HG03039 (cell line): ENCODE data around the gene APBA3.

ENCODE experiments used
- ATAC-seq: cut with Tn5 transposase; IDR thresholded peaks from one replicate; pipeline ENCODE4 v1.9.1; 2021; ENCODE audit warnings: mild to moderate bottlenecking, moderate library complexity; ENCODE audit not compliant: unreplicated experiment

Gene APBA3

DNA sequence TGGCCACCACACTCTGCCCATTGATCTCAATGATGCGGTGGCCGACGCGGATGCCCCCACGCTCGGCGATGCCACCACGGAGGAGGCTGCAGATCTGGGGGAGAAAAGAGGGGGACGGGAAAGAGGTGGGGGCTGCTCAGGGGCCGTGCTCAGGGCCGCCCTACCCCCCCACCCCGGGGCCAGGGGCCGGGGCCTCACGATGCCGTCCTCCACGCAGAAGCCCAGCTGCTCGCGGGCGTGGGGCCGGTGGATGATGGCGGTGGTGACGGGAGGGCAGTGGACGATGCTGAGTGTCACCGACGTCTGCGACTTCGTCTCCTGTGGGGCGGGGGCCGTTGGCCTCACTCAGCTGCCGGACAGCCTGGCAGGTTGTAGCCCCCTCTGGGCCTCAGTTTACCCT lies 10.3 kb downstream of the APBA3 start:
- ATAC-seq: no peak

DNA sequence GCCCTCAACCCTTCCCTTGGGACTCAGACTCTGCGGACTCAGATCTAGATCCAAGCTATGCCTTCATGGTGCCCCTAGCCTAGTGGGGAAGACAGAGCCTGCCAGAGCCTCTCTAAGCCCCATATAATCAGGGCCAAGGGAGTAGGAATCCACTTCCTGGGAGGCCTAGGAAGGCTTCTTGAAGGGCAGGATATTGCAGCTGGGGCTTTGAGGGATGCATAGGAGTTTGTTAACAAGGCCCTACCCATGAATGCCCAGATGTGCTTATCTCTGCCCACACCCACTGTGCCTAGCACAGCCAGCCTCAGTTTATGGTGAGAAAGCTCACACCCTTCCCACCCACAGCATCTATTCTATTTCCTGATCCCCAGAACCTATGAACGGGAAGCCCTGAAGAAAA lies 11.3 kb downstream of the APBA3 start:
- no peak for ATAC-seq

GRCh38 chr19:3748965-3749364 lies 12.5 kb downstream of the APBA3 start:
- no peak for ATAC-seq

DNA sequence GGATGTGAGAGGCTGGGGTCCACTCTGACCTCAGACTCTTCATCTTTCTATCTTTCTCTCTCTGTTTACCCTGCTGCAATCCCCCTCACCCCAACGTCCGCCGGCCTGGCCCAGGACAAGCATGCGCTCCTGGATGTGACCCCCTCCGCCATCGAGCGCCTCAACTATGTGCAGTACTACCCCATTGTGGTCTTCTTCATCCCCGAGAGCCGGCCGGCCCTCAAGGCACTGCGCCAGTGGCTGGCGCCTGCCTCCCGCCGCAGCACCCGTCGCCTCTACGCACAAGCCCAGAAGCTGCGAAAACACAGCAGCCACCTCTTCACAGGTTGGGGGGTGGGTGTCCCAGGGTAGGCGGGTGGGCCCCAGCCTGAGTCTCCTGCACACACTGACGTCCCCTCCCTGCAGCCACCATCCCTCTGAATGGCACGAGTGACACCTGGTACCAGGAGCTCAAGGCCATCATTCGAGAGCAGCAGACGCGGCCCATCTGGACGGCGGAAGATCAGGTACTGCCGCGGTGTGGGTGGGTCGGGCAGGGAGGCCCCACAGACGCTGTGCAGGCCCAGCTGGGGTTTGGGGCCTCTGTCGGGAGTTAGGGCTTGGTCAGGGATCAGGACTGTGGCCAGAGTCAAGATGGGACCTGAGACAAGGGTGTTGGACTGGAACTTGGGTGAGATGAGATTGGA lies 15.0 kb downstream of the APBA3 start:
- ATAC-seq: no peak

GRCh38 chr19:3745363-3746045 lies 16.0 kb downstream of the APBA3 start:
- ATAC-seq: no peak

DNA sequence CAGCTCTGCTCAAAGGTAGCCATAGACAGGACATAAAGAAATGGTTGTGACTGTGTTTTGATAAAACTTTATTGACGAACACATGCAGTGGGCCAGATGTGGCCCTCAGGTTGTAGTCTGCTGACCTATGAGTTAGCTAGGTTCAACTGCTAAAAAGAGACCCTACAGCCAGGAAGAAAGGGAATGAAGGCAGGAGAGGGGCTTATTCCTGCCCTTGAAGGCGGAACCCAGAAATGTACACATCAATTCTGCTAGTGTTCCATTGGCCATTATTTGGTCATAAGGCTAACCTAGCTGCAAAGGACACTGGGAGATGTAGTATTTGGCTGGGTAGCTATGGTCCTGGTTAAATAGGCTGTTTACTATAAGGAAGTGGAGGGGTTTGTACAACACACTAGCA lies 18.0 kb downstream of the APBA3 start:
- no peak for ATAC-seq

- ATAC-seq: no peak
Measured at GRCh38 chr19:3740431-3740830, 21.1 kb downstream of the APBA3 start.

DNA sequence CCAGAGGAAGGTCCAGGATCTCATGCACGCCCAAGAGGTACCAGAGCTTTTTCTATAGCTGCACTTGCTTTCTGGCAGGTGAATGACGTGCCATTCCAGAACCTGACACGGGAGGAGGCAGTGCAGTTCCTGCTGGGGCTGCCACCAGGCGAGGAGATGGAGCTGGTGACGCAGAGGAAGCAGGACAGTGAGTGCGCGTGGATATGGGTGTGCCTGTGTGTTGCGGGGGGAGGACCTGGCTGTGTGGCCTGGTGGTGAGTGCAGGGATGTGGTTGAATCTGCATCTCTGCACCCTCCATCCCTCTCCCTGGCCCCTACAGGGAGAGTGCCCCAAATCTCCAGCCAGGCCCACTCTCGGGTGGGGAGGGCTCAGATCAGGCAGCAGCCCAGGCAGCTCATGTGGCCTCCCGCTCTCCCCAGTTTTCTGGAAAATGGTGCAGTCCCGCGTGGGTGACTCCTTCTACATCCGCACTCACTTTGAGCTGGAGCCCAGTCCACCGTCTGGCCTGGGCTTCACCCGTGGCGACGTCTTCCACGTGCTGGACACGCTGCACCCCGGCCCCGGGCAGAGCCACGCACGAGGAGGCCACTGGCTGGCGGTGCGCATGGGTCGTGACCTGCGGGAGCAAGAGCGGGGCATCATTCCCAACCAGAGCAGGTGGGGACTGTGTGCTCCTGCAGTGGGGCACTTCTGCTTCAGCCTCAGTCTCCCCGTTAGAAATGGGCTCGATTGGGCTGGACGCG lies 22.8 kb downstream of the APBA3 start:
- ATAC-seq: no peak

GRCh38 chr19:3737487-3738205 lies 23.8 kb downstream of the APBA3 start:
- ATAC-seq: no peak

GRCh38 chr19:3736106-3736724 lies 25.3 kb downstream of the APBA3 start:
- ATAC-seq: no peak

DNA sequence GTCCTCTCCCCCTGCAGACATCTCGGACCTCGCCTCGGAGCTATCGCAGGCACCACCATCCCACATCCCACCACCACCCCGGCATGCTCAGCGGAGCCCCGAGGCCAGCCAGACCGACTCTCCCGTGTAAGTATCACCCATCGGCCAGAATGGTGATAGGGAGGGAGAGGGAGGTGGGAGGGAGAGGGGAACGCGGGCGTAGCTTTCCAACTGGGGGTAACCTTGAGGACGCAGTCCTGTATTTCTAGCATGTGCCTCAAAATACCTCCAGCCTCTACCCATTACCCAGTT lies 27.2 kb downstream of the APBA3 start:
- ATAC-seq: no peak

DNA sequence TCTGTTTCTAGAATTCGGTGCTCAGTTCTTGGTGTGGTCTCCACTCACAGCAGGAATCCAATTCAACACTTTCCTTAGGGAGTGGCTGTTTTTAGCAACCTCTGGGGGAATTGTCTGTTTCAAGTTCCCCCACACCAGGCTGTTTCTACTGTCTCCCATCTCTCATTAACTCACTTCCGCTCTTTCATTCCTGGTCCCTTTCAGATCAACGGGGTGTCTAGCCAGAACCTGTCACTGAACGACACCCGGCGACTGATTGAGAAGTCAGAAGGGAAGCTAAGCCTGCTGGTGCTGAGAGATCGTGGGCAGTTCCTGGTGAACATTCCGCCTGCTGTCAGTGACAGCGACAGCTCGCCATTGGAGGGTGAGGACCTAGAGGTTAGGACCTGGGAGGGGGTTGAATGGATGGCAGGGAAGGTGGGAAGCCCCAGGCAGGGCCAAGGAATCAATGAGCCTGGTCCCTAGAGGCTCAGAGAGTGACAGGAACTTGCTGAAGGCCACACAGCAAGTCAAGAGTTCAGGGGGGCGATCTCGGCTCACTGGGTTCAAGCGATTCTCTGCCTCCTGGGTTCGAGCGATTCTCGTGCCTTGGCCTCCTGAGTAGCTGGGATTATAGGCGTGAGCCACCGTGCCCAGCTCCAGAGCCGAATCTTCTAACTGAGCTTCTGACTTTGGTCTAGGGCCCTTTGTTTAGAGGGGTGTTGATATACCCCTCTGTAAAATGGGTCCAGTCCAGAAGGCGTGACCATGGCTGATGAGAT lies 27.8 kb downstream of the APBA3 start:
- ATAC-seq: no peak

GRCh38 chr19:3732108-3732507 lies 29.4 kb downstream of the APBA3 start:
- no peak for ATAC-seq

DNA sequence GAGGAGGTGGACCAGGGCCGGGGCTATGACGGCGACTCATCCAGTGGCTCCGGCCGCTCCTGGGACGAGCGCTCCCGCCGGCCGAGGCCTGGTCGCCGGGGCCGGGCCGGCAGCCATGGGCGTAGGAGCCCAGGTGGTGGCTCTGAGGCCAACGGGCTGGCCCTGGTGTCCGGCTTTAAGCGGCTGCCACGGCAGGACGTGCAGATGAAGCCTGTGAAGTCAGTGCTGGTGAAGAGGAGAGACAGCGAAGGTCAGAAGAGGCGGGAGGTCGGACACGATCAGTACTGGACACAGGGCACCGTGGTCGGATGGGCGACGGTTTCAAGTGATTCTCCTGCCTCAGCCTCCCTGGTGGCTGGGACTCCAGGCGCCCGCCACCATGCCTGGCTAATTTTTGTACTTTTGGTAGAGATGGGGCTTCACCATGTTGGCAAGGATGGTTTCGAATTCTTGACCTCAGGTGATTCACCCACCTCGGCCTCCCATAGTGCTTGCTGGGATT lies 31.0 kb downstream of the APBA3 start:
- ATAC-seq: no peak

- ATAC-seq: no peak
Measured at GRCh38 chr19:3725640-3726310, 35.7 kb downstream of the APBA3 start.

DNA sequence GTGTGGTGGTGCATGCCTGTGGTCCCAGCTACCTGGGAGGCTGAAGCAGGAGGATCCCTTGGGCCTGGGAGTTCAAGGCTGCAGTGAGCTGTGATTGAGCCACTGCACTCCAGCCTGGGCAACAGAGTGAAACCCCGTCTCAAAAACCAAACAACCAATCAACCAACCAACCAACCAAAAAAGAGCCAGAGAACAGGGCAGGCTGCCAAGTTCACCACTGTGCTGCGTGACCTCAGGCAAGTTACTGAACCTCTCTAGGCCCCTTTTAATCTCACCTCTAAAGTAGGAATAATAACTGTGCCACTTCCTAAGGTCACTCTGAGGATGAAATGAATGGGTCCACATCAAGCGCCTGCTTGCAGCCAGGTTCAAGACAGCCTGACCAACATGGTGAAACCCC lies 36.4 kb downstream of the APBA3 start:
- no peak for ATAC-seq

DNA sequence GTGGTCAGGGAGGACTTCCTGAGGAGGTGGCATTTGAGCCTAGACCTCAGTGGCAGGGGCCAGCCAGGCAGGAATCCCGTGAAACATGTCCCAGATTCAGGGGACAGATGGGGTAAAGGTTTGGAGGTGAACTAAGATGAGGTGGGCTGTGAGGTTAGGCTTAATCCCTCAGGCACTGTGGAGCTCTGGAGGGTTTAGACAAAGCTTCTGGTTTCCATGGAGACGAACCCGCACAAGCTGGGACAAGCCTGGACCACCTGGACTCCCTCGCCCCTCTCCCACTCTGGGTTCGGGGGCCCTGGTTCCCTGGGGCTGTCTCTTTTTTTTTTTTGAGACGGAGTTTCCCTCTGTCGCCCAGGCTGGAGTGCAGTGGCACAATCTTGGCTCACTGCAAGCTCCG lies 37.6 kb downstream of the APBA3 start:
- no peak for ATAC-seq

GRCh38 chr19:3723110-3723488 lies 38.4 kb downstream of the APBA3 start:
- no peak for ATAC-seq

- ATAC-seq: no peak
Measured at GRCh38 chr19:3722443-3723109, 38.9 kb downstream of the APBA3 start.
